ENCODE results near the gene GZMA. TPM values are rescaled to one million over a fixed set of nuclear protein-coding genes. Genes with fewer than 3 reads are reported as not detected.

GZMA gene
- total RNA-seq, 1 donor from 2014 or later = not detected

GRCh38 chr5:55141945-55142690, 39.7 kb downstream of the GZMA start:
- intact Hi-C loops (cut with DNase I) = loop anchor here (10.0 kb wide), 1 partner anchor 197 kb away; no protein-coding TSS in a partner anchor
- Histone ChIP-seq H3K27me3 (no peaks in the 10 kb centered on the region), H3K9me3 (no peaks in the 10 kb centered on the region), H3K36me3 (no peaks in the 10 kb centered on the region), H3K4me1 (no peaks in the 10 kb centered on the region), H3K27ac (no peak overlapping the region), H3K4me3 (no peak overlapping the region)
- no peak for TF ChIP-seq CTCF (IDR thresholded peaks at IDR 0.05)
- DNase-seq (ENCODE audit: low spot score in 2 of 2) = no peak

GRCh38 chr5:55143624-55144023, 41.2 kb downstream of the GZMA start:
- Histone ChIP-seq H3K4me3 (no peak overlapping the region), H3K27me3 (no peaks in the 10 kb centered on the region), H3K9me3 (no peaks in the 10 kb centered on the region), H3K36me3 (no peaks in the 10 kb centered on the region), H3K27ac (no peak overlapping the region), H3K4me1 (no peaks in the 10 kb centered on the region)
- intact Hi-C loops (cut with DNase I) = loop anchor here (10.0 kb wide), 1 partner anchor 199 kb away; no protein-coding TSS in a partner anchor
- no peak for DNase-seq (ENCODE audit: low spot score in 2 of 2)
- no peak for TF ChIP-seq CTCF (IDR thresholded peaks at IDR 0.05)

GRCh38 chr5:55146080-55146479, 43.6 kb downstream of the GZMA start:
- Histone ChIP-seq H3K9me3 (no peaks in the 10 kb centered on the region), H3K27ac (no peak overlapping the region), H3K27me3 (no peaks in the 10 kb centered on the region), H3K36me3 (no peaks in the 10 kb centered on the region), H3K4me1 (no peaks in the 10 kb centered on the region), H3K4me3 (no peak overlapping the region)
- intact Hi-C loops (cut with DNase I) = loop anchor here (1.0 to 10.0 kb wide), 2 partner anchors 201 to 240 kb away; no protein-coding TSS in a partner anchor
- no peak for TF ChIP-seq CTCF (IDR thresholded peaks at IDR 0.05)
- no peak for DNase-seq (ENCODE audit: low spot score in 2 of 2)

GRCh38 chr5:55146543-55147151, 44.2 kb downstream of the GZMA start:
- Histone ChIP-seq H3K27ac (no peak overlapping the region), H3K27me3 (no peaks in the 10 kb centered on the region), H3K36me3 (no peaks in the 10 kb centered on the region), H3K4me3 (no peak overlapping the region), H3K9me3 (no peaks in the 10 kb centered on the region), H3K4me1 (no peaks in the 10 kb centered on the region)
- TF ChIP-seq CTCF (IDR thresholded peaks at IDR 0.05) = peak; percentile 75 to 89 (median 88)
- DNase-seq (ENCODE audit: low spot score in 2 of 2) = peak in 1 of 2 donors; percentile 87
- intact Hi-C loops (cut with DNase I) = loop anchor here (1.0 to 10.0 kb wide), 2 partner anchors 202 to 240 kb away; no protein-coding TSS in a partner anchor

- H3K36me3 ChIP-seq = no peaks in the 10 kb centered on the region
- DNase-seq (ENCODE audit: low spot score in 2 of 2) = no peak
- TF ChIP-seq CTCF (IDR thresholded peaks at IDR 0.05) = no peak
- H3K27me3 ChIP-seq = no peaks in the 10 kb centered on the region
- no peaks in the 10 kb centered on the region for H3K9me3 ChIP-seq
- intact Hi-C loops (cut with DNase I) = loop anchor here (10.0 kb wide), 1 partner anchor 205 kb away; no protein-coding TSS in a partner anchor
- no peak overlapping the region for H3K4me3 ChIP-seq
- peaks cover 0 to 2% of the 10 kb centered on the region in 2 donors for H3K4me1 ChIP-seq
- no peak overlapping the region for H3K27ac ChIP-seq
Measured at GRCh38 chr5:55149308-55149795, 46.9 kb downstream of the GZMA start.

Measured in ascending aorta (tissue), 2 donors.